ENCODE measurements around the gene CCDC186. TPM values are rescaled to one million over a fixed set of nuclear protein-coding genes. Genes with fewer than 3 reads are reported as not detected.

The CCDC186 gene
- total RNA-seq, 1 donor from 2014 or later = 20.4 TPM

GRCh38 chr10:114184276-114184675, 10.3 kb upstream of the CCDC186 start:
- H3K4me3 Mint-ChIP-seq (ENCODE audit: unreplicated experiment) = no peak overlapping the region
- TF ChIP-seq CTCF (IDR thresholded peaks at IDR 0.05) = no peak

GRCh38 chr10:114183563-114183962, 9.6 kb upstream of the CCDC186 start:
- Mint-ChIP-seq H3K27me3 (ENCODE audit: low read depth) (no peaks in the 10 kb centered on the region), H3K9me3 (ENCODE audit: low read depth) (no peaks in the 10 kb centered on the region), H3K4me1 (ENCODE audit: low read depth) (no peaks in the 10 kb centered on the region), H3K4me3 (ENCODE audit: unreplicated experiment) (no peak overlapping the region), H3K27ac (ENCODE audit: unreplicated experiment) (no peak overlapping the region), H3K36me3 (ENCODE audit: low read depth) (no peaks in the 10 kb centered on the region)
- no peak for TF ChIP-seq CTCF (IDR thresholded peaks at IDR 0.05)
- DNase-seq (ENCODE audit: low spot score) = no peak

More at GRCh38 chr10:114184276-114184675, 10.3 kb upstream of the CCDC186 start:
- Mint-ChIP-seq H3K27ac (ENCODE audit: unreplicated experiment) (no peak overlapping the region), H3K4me1 (ENCODE audit: low read depth) (no peaks in the 10 kb centered on the region), H3K27me3 (ENCODE audit: low read depth) (no peaks in the 10 kb centered on the region), H3K36me3 (ENCODE audit: low read depth) (no peaks in the 10 kb centered on the region), H3K9me3 (ENCODE audit: low read depth) (no peaks in the 10 kb centered on the region)
- DNase-seq (ENCODE audit: low spot score) = no peak

- H3K9me3 Mint-ChIP-seq (ENCODE audit: low read depth) = no peaks in the 10 kb centered on the region
- H3K36me3 Mint-ChIP-seq (ENCODE audit: low read depth) = no peaks in the 10 kb centered on the region
- H3K27ac Mint-ChIP-seq (ENCODE audit: unreplicated experiment) = no peak overlapping the region
- H3K27me3 Mint-ChIP-seq (ENCODE audit: low read depth) = no peaks in the 10 kb centered on the region
- H3K4me3 Mint-ChIP-seq (ENCODE audit: unreplicated experiment) = no peak overlapping the region
- no peak for TF ChIP-seq CTCF (IDR thresholded peaks at IDR 0.05)
- peaks cover 4% of the 10 kb centered on the region for H3K4me1 Mint-ChIP-seq (ENCODE audit: low read depth)
- DNase-seq (ENCODE audit: low spot score) = no peak
Observed at GRCh38 chr10:114181971-114182370, 8.0 kb upstream of the CCDC186 start.

- no peak for TF ChIP-seq CTCF (IDR thresholded peaks at IDR 0.05)
- Mint-ChIP-seq H3K27ac (ENCODE audit: unreplicated experiment) (no peak overlapping the region), H3K36me3 (ENCODE audit: low read depth) (no peaks in the 10 kb centered on the region), H3K27me3 (ENCODE audit: low read depth) (no peaks in the 10 kb centered on the region), H3K4me3 (ENCODE audit: unreplicated experiment) (no peak overlapping the region), H3K4me1 (ENCODE audit: low read depth) (peaks cover 4% of the 10 kb centered on the region), H3K9me3 (ENCODE audit: low read depth) (no peaks in the 10 kb centered on the region)
- no peak for DNase-seq (ENCODE audit: low spot score)
Observed at GRCh38 chr10:114180937-114181336, 6.9 kb upstream of the CCDC186 start.

GRCh38 chr10:114179747-114180146, 5.7 kb upstream of the CCDC186 start:
- Mint-ChIP-seq H3K4me1 (ENCODE audit: low read depth) (peaks cover 7% of the 10 kb centered on the region), H3K27me3 (ENCODE audit: low read depth) (no peaks in the 10 kb centered on the region), H3K4me3 (ENCODE audit: unreplicated experiment) (no peak overlapping the region), H3K27ac (ENCODE audit: unreplicated experiment) (no peak overlapping the region), H3K9me3 (ENCODE audit: low read depth) (no peaks in the 10 kb centered on the region), H3K36me3 (ENCODE audit: low read depth) (no peaks in the 10 kb centered on the region)
- no peak for DNase-seq (ENCODE audit: low spot score)
- TF ChIP-seq CTCF (IDR thresholded peaks at IDR 0.05) = no peak
